CD4-positive, alpha-beta T cell (primary cell): ENCODE data around the gene OST4. TPM values are rescaled to one million over a fixed set of nuclear protein-coding genes. Genes with fewer than 3 reads are reported as not detected.
A peak's percentile ranks its signal among the peaks of the same experiment; 100 is the strongest.

Source experiments
- ATAC-seq: fragments of 200-7000 bp; cut with Tn5 transposase; one replicate; pipeline ENCODE4 v1.10.0; 2022; ENCODE audit warnings: mild to moderate bottlenecking; ENCODE audit not compliant: poor library complexity
- CTCF ChIA-PET: fragments of 350-600 bp; sonication (Branson Sonifier 250); formaldehyde crosslinking; loops from one replicate; lab custom pipeline; 2021; ENCODE audit warnings: antibody characterized with exemption, inconsistent platforms; lab: Charles Lee
- POLR2A ChIA-PET: fragments of 350-600 bp; sonication (Branson Sonifier 250); formaldehyde crosslinking; loops from one replicate; lab custom pipeline; 2021; ENCODE audit warnings: antibody characterized with exemption, inconsistent platforms; lab: Charles Lee
- DNase-seq, 14 experiments: peaks; one replicate each; pipeline ENCODE4 v3.0.0-alpha.2; 2013 to 2020; ENCODE audit warnings: mixed read lengths in 2 of 14
- H3K27ac ChIP-seq, 2 donors: one replicate each; pipeline versions ENCODE4 v1.5.1 to v1.7.0; 2013; ENCODE audit warnings: low read length in 2 of 2, low read depth in 1 of 2, mild to moderate bottlenecking in 1 of 2
- H3K27me3 ChIP-seq, 2 experiments: 1 replicate in 1 of 2; 2 replicates in 1 of 2; pipeline versions ENCODE4 v1.6.1 to v1.7.0; 2013; ENCODE audit warnings: low read length in 2 of 2, control low read depth in 1 of 2, mild to moderate bottlenecking in 1 of 2, moderate library complexity in 1 of 2; ENCODE audit not compliant: insufficient read depth in 2 of 2, control insufficient read depth in 1 of 2
- H3K36me3 ChIP-seq: one replicate; pipeline ENCODE4 v1.6.1; 2013; ENCODE audit warnings: low read length, control low read depth; ENCODE audit not compliant: insufficient read depth
- H3K4me1 ChIP-seq: one replicate; pipeline ENCODE4 v1.6.1; 2013; ENCODE audit warnings: low read length, control low read depth; ENCODE audit not compliant: insufficient read depth
- H3K4me3 ChIP-seq: one replicate; pipeline ENCODE4 v1.5.1; 2013; ENCODE audit warnings: mild to moderate bottlenecking, low read length, moderate library complexity
- H3K9me3 ChIP-seq, 2 experiments: 1 replicate in 1 of 2; 2 replicates in 1 of 2; pipeline versions ENCODE4 v1.6.1 to v1.7.0; 2013; ENCODE audit warnings: low read length in 2 of 2, mild to moderate bottlenecking in 2 of 2, control low read depth in 1 of 2, moderate library complexity in 1 of 2; ENCODE audit not compliant: control insufficient read depth in 1 of 2, insufficient read depth in 1 of 2
- H3K27ac Mint-ChIP-seq: one replicate; pipeline ENCODE4 v1.8.0; 2020; ENCODE audit warnings: mixed read lengths
- H3K27me3 Mint-ChIP-seq: one replicate; pipeline ENCODE4 v1.8.0; 2021; ENCODE audit warnings: mixed read lengths
- H3K36me3 Mint-ChIP-seq: one replicate; pipeline ENCODE4 v1.8.0; 2021; ENCODE audit warnings: low read depth, mixed read lengths
- H3K4me1 Mint-ChIP-seq: one replicate; pipeline ENCODE4 v1.8.0; 2021; ENCODE audit warnings: low read depth, mixed read lengths
- H3K4me3 Mint-ChIP-seq: one replicate; pipeline ENCODE4 v1.8.0; 2020; ENCODE audit warnings: mild to moderate bottlenecking, mixed read lengths
- H3K9me3 Mint-ChIP-seq: one replicate; pipeline ENCODE4 v1.8.0; 2020; ENCODE audit warnings: mixed read lengths
- intact Hi-C, 2 experiments: fragments of 100-400 bp; cut with DNase I in 1 of 2; cut with micrococcal nuclease in 1 of 2; formaldehyde crosslinking; loops; one replicate each; pipeline versions ENCODE4 v1.15.1 to v1.9.0; 2023 to 2025; cut with DNase I, micrococcal nuclease
- total RNA-seq, 174 experiments: library from RNA in 2 of 174; stranded (reverse) in 2 of 174; gene quantifications; one replicate each; pipeline ENCODE4 v1.2.3 and lab custom pipeline; 2021 to 2026
- TF ChIP-seq, protein P1 (sequence below): fragments of 200-600 bp; IDR thresholded peaks from one replicate; pipeline ENCODE4 v1.8.0; 2022; ENCODE audit warnings: antibody characterized with exemption, mild to moderate bottlenecking

Gene OST4
- total RNA-seq, 2 experiments from 2014 or later, result 232 to 254 TPM

DNA sequence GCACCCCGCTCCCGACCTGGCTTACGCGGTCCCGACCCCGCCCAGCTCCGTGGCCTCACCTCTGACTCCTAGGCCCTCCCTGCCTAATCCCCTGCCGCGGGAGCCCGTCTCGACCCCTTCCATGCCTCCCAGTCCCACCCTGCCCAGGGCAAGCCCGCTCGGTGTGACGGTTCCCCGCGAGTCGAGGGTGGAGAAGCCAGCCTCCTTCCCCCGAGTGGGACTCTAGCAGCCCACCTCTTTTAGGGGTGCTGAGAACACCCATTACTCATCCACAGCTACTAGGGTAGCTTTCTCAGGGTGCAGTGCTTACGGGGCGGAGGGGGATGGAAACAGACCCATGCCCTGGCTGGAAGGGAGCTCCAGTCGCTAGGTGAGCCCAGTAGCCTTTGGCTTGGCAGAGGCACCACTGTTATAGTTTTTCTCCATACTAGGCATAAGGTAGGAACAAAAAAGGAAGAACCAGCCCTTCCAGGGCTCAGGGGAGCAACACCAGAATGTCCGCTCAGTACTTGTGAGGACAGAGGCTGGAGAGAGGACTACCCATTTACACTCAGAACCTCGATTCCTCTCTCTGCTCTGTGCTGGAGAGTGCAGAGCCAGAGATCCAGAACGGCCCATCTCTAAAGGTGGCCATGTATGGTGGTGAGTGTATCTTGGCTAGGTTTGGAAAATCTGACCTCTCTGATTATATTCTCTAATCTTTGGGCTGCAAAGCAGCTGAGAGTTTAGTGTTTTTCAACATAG is 19.4 kb downstream of the OST4 start:
- ATAC-seq (no peak), DNase-seq (peak in 4 of 14 experiments; percentile 17 to 54 (median 30))
- Mint-ChIP-seq H3K27me3 (peaks cover 15% of the 10 kb centered on the region), H3K36me3 (peaks cover 50% of the 10 kb centered on the region), H3K4me3 (peak overlapping the region; percentile 96), H3K4me1 (peaks cover 27% of the 10 kb centered on the region), H3K27ac (peak overlapping the region; percentile 100), H3K9me3 (no peaks in the 10 kb centered on the region)
- no peaks in the 10 kb centered on the region for H3K27me3 ChIP-seq
- CTCF ChIA-PET, result interaction anchor here (0.8 to 3.1 kb wide), 7 partner anchors 18 to 90 kb away, joined by 3 to 18 read pairs (median 10); partner anchors contain the start of genes KHK, OST4 and TMEM214
- POLR2A ChIA-PET, result interaction anchor here (0.6 to 13.4 kb wide), 15 partner anchors 9 to 706 kb away, joined by 3 to 301 read pairs (median 11); partner anchors contain the start of genes ABHD1, ATRAID, KHK and MPV17
- TF ChIP-seq, protein P1, sequence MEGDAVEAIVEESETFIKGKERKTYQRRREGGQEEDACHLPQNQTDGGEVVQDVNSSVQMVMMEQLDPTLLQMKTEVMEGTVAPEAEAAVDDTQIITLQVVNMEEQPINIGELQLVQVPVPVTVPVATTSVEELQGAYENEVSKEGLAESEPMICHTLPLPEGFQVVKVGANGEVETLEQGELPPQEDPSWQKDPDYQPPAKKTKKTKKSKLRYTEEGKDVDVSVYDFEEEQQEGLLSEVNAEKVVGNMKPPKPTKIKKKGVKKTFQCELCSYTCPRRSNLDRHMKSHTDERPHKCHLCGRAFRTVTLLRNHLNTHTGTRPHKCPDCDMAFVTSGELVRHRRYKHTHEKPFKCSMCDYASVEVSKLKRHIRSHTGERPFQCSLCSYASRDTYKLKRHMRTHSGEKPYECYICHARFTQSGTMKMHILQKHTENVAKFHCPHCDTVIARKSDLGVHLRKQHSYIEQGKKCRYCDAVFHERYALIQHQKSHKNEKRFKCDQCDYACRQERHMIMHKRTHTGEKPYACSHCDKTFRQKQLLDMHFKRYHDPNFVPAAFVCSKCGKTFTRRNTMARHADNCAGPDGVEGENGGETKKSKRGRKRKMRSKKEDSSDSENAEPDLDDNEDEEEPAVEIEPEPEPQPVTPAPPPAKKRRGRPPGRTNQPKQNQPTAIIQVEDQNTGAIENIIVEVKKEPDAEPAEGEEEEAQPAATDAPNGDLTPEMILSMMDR, result no peak
- intact Hi-C loops, result loop anchor here (1.0 to 5.0 kb wide), 4 partner anchors 19 to 160 kb away; partner anchors contain the start of genes OST4 (in 2 of the 2), ATRAID (in 1 of the 2), SLC5A6 (in 1 of the 2) and TMEM214 (in 1 of the 2)
- peaks cover 20% of the 10 kb centered on the region for H3K4me1 ChIP-seq
- no peaks in the 10 kb centered on the region for H3K9me3 ChIP-seq
- H3K27ac ChIP-seq, result peak overlapping the region; percentile 64 to 74
- H3K4me3 ChIP-seq, result peak overlapping the region; percentile 76
- H3K36me3 ChIP-seq, result peaks cover 22% of the 10 kb centered on the region

DNA sequence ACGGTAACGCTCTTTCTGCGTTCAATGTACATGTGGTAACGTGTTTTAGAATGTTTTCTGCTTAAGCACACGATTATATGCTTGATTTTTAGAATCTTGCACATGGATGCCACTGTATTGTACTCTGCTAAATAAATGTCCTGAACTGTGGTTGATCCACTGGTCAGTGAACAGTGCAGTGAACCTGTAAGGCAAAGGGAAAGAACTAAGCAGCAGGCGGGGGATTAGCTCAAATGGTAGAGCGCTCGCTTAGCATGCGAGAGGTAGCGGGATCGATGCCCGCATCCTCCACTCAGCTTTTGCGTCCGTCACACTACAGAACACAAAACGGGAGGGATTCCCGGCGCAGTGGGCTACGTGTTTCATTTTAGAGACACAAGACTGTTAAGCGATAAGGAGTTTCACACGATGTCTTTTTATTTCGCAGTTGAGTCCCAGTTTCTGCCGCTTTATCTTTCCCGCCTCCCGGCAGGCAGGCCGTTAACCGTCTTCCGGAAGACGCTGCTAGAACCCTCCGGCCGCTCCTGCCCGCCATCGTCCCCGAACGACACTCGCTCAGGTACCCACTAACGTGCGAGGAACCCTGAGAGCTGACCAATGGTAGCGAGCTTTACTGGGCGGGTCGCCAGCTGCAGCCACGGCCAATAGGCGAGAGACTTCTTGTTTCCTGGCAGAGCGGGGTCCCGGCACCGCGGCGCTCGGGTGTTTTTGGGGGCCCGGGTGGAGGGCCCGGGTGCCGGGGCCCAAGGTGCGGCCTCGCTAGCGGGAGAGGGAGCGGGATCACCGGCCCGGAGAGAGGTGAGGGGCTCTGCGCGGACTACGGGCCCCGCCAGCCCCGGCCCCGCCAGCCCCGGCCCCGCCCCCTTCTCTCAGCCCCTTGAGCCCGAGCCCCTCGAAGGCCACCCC is 20.2 kb downstream of the OST4 start, which contains the start of gene AGBL5:
Gene AGBL5, plus strand, starts transcription at position 673 of the 906 bp plus-strand sequence. CDS start 1,291 bp downstream, outside the sequence.
- Mint-ChIP-seq H3K27ac (peak within 1 kb of the TSS; percentile 100), H3K9me3 (no peaks in the 10 kb centered on the region), H3K4me1 (peaks cover 27% of the 10 kb centered on the region), H3K36me3 (peaks cover 46% of the 10 kb centered on the region), H3K4me3 (peak within 1 kb of the TSS; percentile 100), H3K27me3 (peaks cover 15% of the 10 kb centered on the region)
- Histone ChIP-seq H3K4me3 (peak within 1 kb of the TSS; percentile 76), H3K9me3 (no peaks in the 10 kb centered on the region), H3K27ac (peak within 1 kb of the TSS; percentile 77 to 83), H3K36me3 (peaks cover 19% of the 10 kb centered on the region), H3K4me1 (peaks cover 20% of the 10 kb centered on the region), H3K27me3 (no peaks in the 10 kb centered on the region)
- CTCF ChIA-PET, result interaction anchor here (0.8 to 3.1 kb wide), 8 partner anchors 17 to 252 kb away, joined by 3 to 18 read pairs (median 10); partner anchors contain the start of genes KHK, OST4, PREB and TMEM214
- intact Hi-C loops, result loop anchor here (1.0 to 5.0 kb wide), 6 partner anchors 18 to 161 kb away; partner anchors contain the start of genes OST4 (in 2 of the 2), ATRAID (in 1 of the 2), KHK (in 1 of the 2) and SLC5A6 (in 1 of the 2)
- ATAC-seq, result peak; percentile 73
- TF ChIP-seq, protein P1, result no peak
- peak; percentile 94 to 98 (median 96) for DNase-seq
- POLR2A ChIA-PET, result interaction anchor here (0.6 to 13.4 kb wide), 26 partner anchors 10 to 1819 kb away, joined by 3 to 301 read pairs (median 4); partner anchors contain the start of genes ABHD1, ATRAID, GTF3C2 and KHK
